Measurements from ENCODE around the gene UCK1. TPM values are rescaled to one million over a fixed set of nuclear protein-coding genes. Genes with fewer than 3 reads are reported as not detected.
A peak's percentile ranks its signal among the peaks of the same experiment; 100 is the strongest.

The UCK1 gene
- total and polyA plus RNA-seq, 2 of the 8 experiments (the other 6 are each of a cell fraction or from before 2014, with no cell fraction given), result 35.1 to 42.0 TPM

- Histone ChIP-seq H3K79me1 (ENCODE audit: low read depth, low read length) (no peaks in the 10 kb centered on the region), H2BK12ac (ENCODE audit: low read depth, low read length) (no peak overlapping the region), H3K4me3 (ENCODE audit: extremely low read depth in 1 of 4, insufficient read depth in 2 of 4, low read depth in 3 of 4, low read length in 4 of 4) (no peak overlapping the region), H3K36me3 (ENCODE audit: control insufficient read depth in 2 of 4, insufficient read depth in 4 of 4, low read length in 3 of 4) (peaks cover 17 to 78% (median 47%) of the 10 kb centered on the region in 4 experiments; a peak in 7 of 8 replicates), H3K4ac (replicated peaks; ENCODE audit: insufficient read length, low read depth, low read length) (no peak overlapping the region), H2BK20ac (ENCODE audit: low read length) (no peak overlapping the region), H3K23ac (ENCODE audit: insufficient read length) (no peak overlapping the region), H4K91ac (replicated peaks; ENCODE audit: insufficient read length, low read length) (no peak overlapping the region), H3K79me2 (ENCODE audit: control insufficient read depth in 1 of 2, insufficient read depth in 2 of 2, low read length in 2 of 2) (no peaks in the 10 kb centered on the region), H3K18ac (ENCODE audit: extremely low read depth, low read length) (no peak overlapping the region), H2BK15ac (ENCODE audit: low read length) (no peak overlapping the region), H3K27ac (ENCODE audit: low read depth, low read length) (no peak overlapping the region), H2AK5ac (ENCODE audit: low read depth, low read length) (no peak overlapping the region), H3K4me1 (replicated peaks in 1 of 4; ENCODE audit: control insufficient read depth in 3 of 4, insufficient read depth in 4 of 4, low read length in 3 of 4) (no peaks in the 10 kb centered on the region), H3K23me2 (ENCODE audit: low read depth, low read length) (no peaks in the 10 kb centered on the region), H2BK5ac (ENCODE audit: low read depth, low read length) (no peak overlapping the region), H4K8ac (ENCODE audit: extremely low read depth, insufficient read depth, low read length) (no peak overlapping the region; the same call in 1 of the 2 replicates), H4K20me1 (replicated peaks in 1 of 2; ENCODE audit: control insufficient read depth in 1 of 2, insufficient read depth in 2 of 2, low read length in 2 of 2) (peaks cover 5% of the 10 kb centered on the region in 2 experiments), H3K14ac (ENCODE audit: insufficient read length) (no peak overlapping the region), H2BK120ac (replicated peaks; ENCODE audit: low read depth, low read length) (no peak overlapping the region), H3K4me2 (ENCODE audit: insufficient read depth in 1 of 2, low read depth in 2 of 2, low read length in 2 of 2) (no peak overlapping the region), H3K27me3 (replicated peaks in 1 of 4; ENCODE audit: control insufficient read depth in 3 of 4, extremely low read depth in 1 of 4, insufficient read depth in 3 of 4, low read length in 3 of 4) (no peaks in the 10 kb centered on the region), H3K9ac (replicated peaks in 1 of 4; ENCODE audit: extremely low read depth in 1 of 4, low read depth in 3 of 4, low read length in 3 of 4) (no peak overlapping the region), H2AFZ (ENCODE audit: low read length) (no peak overlapping the region), H3K9me3 (ENCODE audit: insufficient read depth in 2 of 2, low read depth in 1 of 2, low read length in 1 of 2) (no peaks in the 10 kb centered on the region), H3K56ac (replicated peaks; ENCODE audit: insufficient read length, low read depth, low read length) (no peak overlapping the region), H4K5ac (ENCODE audit: insufficient read length, low read depth, low read length) (no peak overlapping the region)
- ChIA-PET POLR2A (ENCODE audit: partially characterized antibody) (interaction anchor here (0.7 to 2.9 kb wide), 7 partner anchors 10 to 362 kb away, joined by 3 to 24 read pairs (median 3); no protein-coding TSS in a partner anchor), CTCF (ENCODE audit: partially characterized antibody) (interaction anchor here (0.8 to 1.1 kb wide), 2 partner anchors 39 to 214 kb away, joined by 3 read pairs; no protein-coding TSS in a partner anchor)
- DNase-seq (ENCODE audit: low read depth in 1 of 2, low spot score in 2 of 2), result no peak
- TF ChIP-seq POLR2AphosphoS5 (IDR thresholded peaks at IDR 0.05; ENCODE audit: low read depth, low read length), result 0 out of 2 replicates have a peak, but pooled peaks have one; percentile 65
- TF ChIP-seq POU5F1 (IDR thresholded peaks at IDR 0.05; ENCODE audit: low read depth, low read length), result no peak
- FAIRE-seq, result no peak
- 91% methylated on average over 27 of the region's 29 CpGs; no CpG with 5 or more reads in 1 of the 2 experiments for WGBS, 2 experiments (ENCODE audit: extremely low coverage in 1 of 2, insufficient coverage in 1 of 2, insufficient read length in 1 of 2, insufficient replicate concordance in 2 of 2, low coverage in 1 of 2, low lambda C conversion rate in 2 of 2, missing lambda C conversion rate in 1 of 2)
These were observed 7.3 kb downstream of the UCK1 start for GRCh38 chr9:131523451-131524435.

Measured in H1 (cell line).